ENCODE measurements around the gene NUP133.

DNA sequence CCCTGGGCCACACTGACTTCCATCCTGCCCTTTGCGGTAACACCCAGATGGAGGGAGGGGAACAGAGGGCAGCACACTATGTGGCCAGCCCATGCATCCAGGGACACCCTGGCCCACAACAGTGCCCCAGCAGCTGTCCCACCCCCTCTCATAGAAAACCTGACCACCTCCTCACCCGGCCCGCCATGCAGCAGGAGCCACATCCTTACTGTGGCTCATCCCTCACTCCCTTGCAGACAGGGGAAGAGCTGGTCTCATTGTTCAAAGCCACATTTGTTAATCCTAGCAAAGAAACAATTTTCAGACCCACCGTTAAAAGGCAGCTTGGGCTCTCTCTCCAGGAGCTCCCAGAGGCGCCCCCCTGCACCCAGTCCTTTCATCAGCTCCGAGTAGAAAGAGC lies 23.2 kb upstream of the NUP133 start:
- TF ChIP-seq RCOR1 (conservative IDR thresholded peaks at IDR 0.05; ENCODE audit: low read depth, low read length) (no peak), SREBF2 (IDR thresholded peaks at IDR 0.05; ENCODE audit: low read length) (no peak), ELK1 (IDR thresholded peaks at IDR 0.05; ENCODE audit: low read depth, low read length) (no peak), ZNF687 (IDR thresholded peaks at IDR 0.05) (no peak), IKZF1 (conservative IDR thresholded peaks at IDR 0.05) (no peak), EP300 (IDR thresholded peaks at IDR 0.05; ENCODE audit: borderline replicate concordance in 1 of 2, control insufficient read depth in 1 of 2, low read depth in 2 of 2, low read length in 2 of 2) (no peak), CREM (IDR thresholded peaks at IDR 0.05; ENCODE audit: low read depth) (no peak), DPF2 (IDR thresholded peaks at IDR 0.05) (no peak), KDM1A (IDR thresholded peaks at IDR 0.05; ENCODE audit: borderline replicate concordance) (no peak), SIN3A (IDR thresholded peaks at IDR 0.05; ENCODE audit: low read depth, low read length) (no peak), ZBTB33 (IDR thresholded peaks at IDR 0.05) (no peak)
- TF ChIP-seq, protein P1, sequence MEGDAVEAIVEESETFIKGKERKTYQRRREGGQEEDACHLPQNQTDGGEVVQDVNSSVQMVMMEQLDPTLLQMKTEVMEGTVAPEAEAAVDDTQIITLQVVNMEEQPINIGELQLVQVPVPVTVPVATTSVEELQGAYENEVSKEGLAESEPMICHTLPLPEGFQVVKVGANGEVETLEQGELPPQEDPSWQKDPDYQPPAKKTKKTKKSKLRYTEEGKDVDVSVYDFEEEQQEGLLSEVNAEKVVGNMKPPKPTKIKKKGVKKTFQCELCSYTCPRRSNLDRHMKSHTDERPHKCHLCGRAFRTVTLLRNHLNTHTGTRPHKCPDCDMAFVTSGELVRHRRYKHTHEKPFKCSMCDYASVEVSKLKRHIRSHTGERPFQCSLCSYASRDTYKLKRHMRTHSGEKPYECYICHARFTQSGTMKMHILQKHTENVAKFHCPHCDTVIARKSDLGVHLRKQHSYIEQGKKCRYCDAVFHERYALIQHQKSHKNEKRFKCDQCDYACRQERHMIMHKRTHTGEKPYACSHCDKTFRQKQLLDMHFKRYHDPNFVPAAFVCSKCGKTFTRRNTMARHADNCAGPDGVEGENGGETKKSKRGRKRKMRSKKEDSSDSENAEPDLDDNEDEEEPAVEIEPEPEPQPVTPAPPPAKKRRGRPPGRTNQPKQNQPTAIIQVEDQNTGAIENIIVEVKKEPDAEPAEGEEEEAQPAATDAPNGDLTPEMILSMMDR (IDR thresholded peaks at IDR 0.05 in 2 of 3, conservative IDR thresholded peaks at IDR 0.05 in 1 of 3; ENCODE audit: control insufficient read depth in 2 of 3, extremely low read depth in 1 of 3, insufficient read depth in 1 of 3, low read depth in 3 of 3, low read length in 3 of 3) = no peak
- TF ChIP-seq, protein P2, sequence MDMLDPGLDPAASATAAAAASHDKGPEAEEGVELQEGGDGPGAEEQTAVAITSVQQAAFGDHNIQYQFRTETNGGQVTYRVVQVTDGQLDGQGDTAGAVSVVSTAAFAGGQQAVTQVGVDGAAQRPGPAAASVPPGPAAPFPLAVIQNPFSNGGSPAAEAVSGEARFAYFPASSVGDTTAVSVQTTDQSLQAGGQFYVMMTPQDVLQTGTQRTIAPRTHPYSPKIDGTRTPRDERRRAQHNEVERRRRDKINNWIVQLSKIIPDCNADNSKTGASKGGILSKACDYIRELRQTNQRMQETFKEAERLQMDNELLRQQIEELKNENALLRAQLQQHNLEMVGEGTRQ (IDR thresholded peaks at IDR 0.05; ENCODE audit: borderline replicate concordance, low read depth, low read length) = no peak
